Right lobe of liver (tissue), 4 donors: ENCODE results near the gene PDZK1.

ENCODE experiments used
- POLR2A ChIP-seq: fragments of 450-650 bp; IDR thresholded peaks from one replicate; pipeline ENCODE4 v1.6.1; 2017; ENCODE audit warnings: antibody characterized with exemption, mild to moderate bottlenecking
- TF ChIP-seq, protein P1 (sequence below), 4 donors: fragments of 200-600 bp in 3 of 4; fragments of 450-650 bp in 1 of 4; IDR thresholded peaks; one replicate each; pipeline versions ENCODE4 v1.5.1 to v1.8.0; 2016 to 2022; ENCODE audit warnings: antibody characterized with exemption in 4 of 4, mild to moderate bottlenecking in 2 of 4
- donor health status: DM: no; HTN: no; CAD: no.
- donor health status: DM: no; HTN: no; CAD: no.
- donor health status: DM: no; HTN: yes; CAD: no.

DNA sequence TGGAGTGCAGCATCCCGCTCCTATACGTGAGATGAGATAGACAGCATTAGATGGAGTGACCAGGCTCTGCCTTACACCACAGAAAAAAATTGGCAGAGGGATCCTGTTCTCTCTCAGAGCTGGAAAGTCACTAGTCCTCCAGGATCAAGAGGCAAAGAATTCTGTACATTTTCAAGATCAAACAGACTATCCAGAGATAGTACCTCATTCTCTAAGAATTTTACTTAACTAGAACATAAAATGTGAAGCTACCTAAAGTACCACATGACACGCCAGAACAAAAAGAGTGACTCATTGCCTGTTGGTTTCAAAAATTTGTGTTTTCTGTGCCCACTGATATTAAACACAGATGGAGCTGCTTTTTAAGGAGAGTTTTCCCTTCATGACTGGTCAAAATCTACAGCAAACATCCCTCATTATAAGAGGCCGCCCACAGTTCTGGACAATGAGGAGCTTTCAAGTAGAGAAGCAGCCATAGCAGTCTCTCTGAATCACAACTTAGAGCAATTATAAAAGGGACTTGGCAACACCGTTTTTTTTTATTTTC, 44.4 kb upstream of the PDZK1 start:
- TF ChIP-seq, protein P1, sequence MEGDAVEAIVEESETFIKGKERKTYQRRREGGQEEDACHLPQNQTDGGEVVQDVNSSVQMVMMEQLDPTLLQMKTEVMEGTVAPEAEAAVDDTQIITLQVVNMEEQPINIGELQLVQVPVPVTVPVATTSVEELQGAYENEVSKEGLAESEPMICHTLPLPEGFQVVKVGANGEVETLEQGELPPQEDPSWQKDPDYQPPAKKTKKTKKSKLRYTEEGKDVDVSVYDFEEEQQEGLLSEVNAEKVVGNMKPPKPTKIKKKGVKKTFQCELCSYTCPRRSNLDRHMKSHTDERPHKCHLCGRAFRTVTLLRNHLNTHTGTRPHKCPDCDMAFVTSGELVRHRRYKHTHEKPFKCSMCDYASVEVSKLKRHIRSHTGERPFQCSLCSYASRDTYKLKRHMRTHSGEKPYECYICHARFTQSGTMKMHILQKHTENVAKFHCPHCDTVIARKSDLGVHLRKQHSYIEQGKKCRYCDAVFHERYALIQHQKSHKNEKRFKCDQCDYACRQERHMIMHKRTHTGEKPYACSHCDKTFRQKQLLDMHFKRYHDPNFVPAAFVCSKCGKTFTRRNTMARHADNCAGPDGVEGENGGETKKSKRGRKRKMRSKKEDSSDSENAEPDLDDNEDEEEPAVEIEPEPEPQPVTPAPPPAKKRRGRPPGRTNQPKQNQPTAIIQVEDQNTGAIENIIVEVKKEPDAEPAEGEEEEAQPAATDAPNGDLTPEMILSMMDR (IDR thresholded peaks at IDR 0.05): no peak
- no peak for TF ChIP-seq POLR2A
